Islet precursor cell (in vitro differentiated cells): ENCODE results near the gene KCNJ2.

Experiments used
- DNase-seq: peaks from one replicate; pipeline ENCODE4 v3.0.0-alpha.2; 2018

The KCNJ2 gene

GRCh38 chr17:70161519-70161918, 7.8 kb upstream of the KCNJ2 start:
- no peak for DNase-seq

- DNase-seq = no peak
Measured at GRCh38 chr17:70165383-70165782, 3.9 kb upstream of the KCNJ2 start.

- DNase-seq = no peak
Measured at GRCh38 chr17:70166615-70167014, 2.7 kb upstream of the KCNJ2 start.

- DNase-seq = peak; percentile 92
Measured at GRCh38 chr17:70168044-70168976, 1.0 kb upstream of the KCNJ2 start.

- DNase-seq = no peak
Measured at GRCh38 chr17:70169709-70170597, 621 bp downstream of the KCNJ2 start.

GRCh38 chr17:70171159-70171558, 1.8 kb downstream of the KCNJ2 start:
- DNase-seq = peak; percentile 65

- no peak for DNase-seq
Measured at GRCh38 chr17:70172449-70172848, 3.1 kb downstream of the KCNJ2 start.

- no peak for DNase-seq
Measured at GRCh38 chr17:70172923-70173322, 3.6 kb downstream of the KCNJ2 start.

- peak; percentile 62 for DNase-seq
Measured at GRCh38 chr17:70173681-70174080, 4.3 kb downstream of the KCNJ2 start.

- no peak for DNase-seq
Measured at GRCh38 chr17:70181376-70181775, 12.0 kb downstream of the KCNJ2 start.

GRCh38 chr17:70181866-70182265, 12.5 kb downstream of the KCNJ2 start:
- DNase-seq = no peak

- DNase-seq = no peak
Measured at GRCh38 chr17:70183508-70183907, 14.2 kb downstream of the KCNJ2 start.

GRCh38 chr17:70184207-70184606, 14.9 kb downstream of the KCNJ2 start:
- DNase-seq = no peak

- no peak for DNase-seq
Measured at GRCh38 chr17:70184770-70185169, 15.4 kb downstream of the KCNJ2 start.

GRCh38 chr17:70185285-70185684, 16.0 kb downstream of the KCNJ2 start:
- no peak for DNase-seq

GRCh38 chr17:70187383-70187782, 18.1 kb downstream of the KCNJ2 start:
- no peak for DNase-seq

GRCh38 chr17:70190959-70191805, 21.9 kb downstream of the KCNJ2 start:
- DNase-seq = no peak

GRCh38 chr17:70195091-70195490, 25.8 kb downstream of the KCNJ2 start:
- DNase-seq = no peak

GRCh38 chr17:70201872-70202419, 32.6 kb downstream of the KCNJ2 start:
- no peak for DNase-seq

GRCh38 chr17:70202840-70203239, 33.5 kb downstream of the KCNJ2 start:
- no peak for DNase-seq

- no peak for DNase-seq
Measured at GRCh38 chr17:70204431-70204830, 35.1 kb downstream of the KCNJ2 start.

GRCh38 chr17:70205401-70205800, 36.1 kb downstream of the KCNJ2 start:
- DNase-seq = no peak
